ENCODE results near the gene GPX7.
A peak's percentile ranks its signal among the peaks of the same experiment; 100 is the strongest.

The GPX7 gene

DNA sequence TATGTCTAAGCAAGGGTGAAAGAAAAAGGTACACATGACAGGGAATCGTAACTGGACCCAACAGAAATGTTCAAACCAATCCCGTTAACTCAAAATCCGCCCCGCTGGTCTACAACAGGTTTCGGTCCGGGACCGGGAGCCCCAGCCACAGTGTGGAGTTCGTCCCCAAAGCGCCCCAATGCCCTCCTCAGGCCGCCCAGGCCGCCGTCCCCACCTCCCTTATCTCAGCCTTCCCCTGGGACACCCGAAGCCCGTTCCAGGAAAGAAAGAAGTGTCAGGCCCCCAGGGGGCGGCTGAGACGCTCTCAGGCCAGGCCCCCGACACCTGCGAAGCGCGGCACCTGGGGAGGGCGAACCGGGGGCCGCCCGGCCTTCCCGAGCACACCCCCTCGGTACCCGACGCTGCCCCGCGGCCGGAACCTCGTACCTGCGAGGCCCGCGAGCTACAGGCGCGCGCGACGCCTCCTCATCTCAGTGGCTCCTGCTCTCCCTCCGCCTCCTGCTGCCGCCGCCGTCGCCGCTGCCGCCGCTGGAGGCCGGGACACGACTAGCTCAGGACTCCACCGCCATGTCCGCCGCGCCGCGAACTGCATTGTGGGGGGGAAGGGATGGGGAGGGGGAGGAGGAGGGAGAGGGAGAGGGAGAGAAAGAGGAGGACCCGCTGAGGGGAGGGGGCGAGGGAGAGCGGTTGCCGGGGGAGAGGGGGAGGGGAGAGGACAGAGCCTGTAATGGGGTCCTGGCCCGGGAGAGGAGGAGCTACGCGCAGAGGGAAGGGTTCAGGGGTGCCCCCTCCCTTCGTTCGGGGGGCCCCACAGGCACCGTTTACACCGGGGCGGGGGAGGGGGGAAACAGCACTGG lies 49.4 kb upstream of the GPX7 start, which contains the start of gene TUT4 (continued):
- TF ChIP-seq ATF2 (tag by site-specific recombination; IDR thresholded peaks at IDR 0.05; ENCODE audit: low read depth) = no peak
- no peak for TF ChIP-seq ZFP41 (tag by site-specific recombination; IDR thresholded peaks at IDR 0.05; ENCODE audit: borderline replicate concordance)
- TF ChIP-seq ZNF600 (tag by site-specific recombination; IDR thresholded peaks at IDR 0.05) = peak; percentile 70
- TF ChIP-seq REST (tag by site-specific recombination; IDR thresholded peaks at IDR 0.05) = no peak; the same call in 1 of the 2 replicates
- no peak for TF ChIP-seq ZNF658 (tag by site-specific recombination; IDR thresholded peaks at IDR 0.05)
- TF ChIP-seq, protein P1, sequence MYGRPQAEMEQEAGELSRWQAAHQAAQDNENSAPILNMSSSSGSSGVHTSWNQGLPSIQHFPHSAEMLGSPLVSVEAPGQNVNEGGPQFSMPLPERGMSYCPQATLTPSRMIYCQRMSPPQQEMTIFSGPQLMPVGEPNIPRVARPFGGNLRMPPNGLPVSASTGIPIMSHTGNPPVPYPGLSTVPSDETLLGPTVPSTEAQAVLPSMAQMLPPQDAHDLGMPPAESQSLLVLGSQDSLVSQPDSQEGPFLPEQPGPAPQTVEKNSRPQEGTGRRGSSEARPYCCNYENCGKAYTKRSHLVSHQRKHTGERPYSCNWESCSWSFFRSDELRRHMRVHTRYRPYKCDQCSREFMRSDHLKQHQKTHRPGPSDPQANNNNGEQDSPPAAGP (tag by site-specific recombination; IDR thresholded peaks at IDR 0.05) = peak; percentile 40; the same call in 1 of the 2 replicates
- no peak for TF ChIP-seq ZNF776 (tag by site-specific recombination; IDR thresholded peaks at IDR 0.05; ENCODE audit: borderline replicate concordance)
- TF ChIP-seq BCL11A (tag by site-specific recombination; IDR thresholded peaks at IDR 0.05; ENCODE audit: low read depth) = no peak
- TF ChIP-seq ZBTB7A (tag by site-specific recombination; IDR thresholded peaks at IDR 0.05; ENCODE audit: low read depth) = 0 out of 2 replicates have a peak, but pooled peaks have one; percentile 38
- TF ChIP-seq HIC1 (tag by site-specific recombination; IDR thresholded peaks at IDR 0.05) = no peak
- TF ChIP-seq ZNF391 (tag by site-specific recombination; IDR thresholded peaks at IDR 0.05; ENCODE audit: borderline replicate concordance, low read depth) = peak; percentile 86; the same call in 1 of the 2 replicates
- TF ChIP-seq, protein P2, sequence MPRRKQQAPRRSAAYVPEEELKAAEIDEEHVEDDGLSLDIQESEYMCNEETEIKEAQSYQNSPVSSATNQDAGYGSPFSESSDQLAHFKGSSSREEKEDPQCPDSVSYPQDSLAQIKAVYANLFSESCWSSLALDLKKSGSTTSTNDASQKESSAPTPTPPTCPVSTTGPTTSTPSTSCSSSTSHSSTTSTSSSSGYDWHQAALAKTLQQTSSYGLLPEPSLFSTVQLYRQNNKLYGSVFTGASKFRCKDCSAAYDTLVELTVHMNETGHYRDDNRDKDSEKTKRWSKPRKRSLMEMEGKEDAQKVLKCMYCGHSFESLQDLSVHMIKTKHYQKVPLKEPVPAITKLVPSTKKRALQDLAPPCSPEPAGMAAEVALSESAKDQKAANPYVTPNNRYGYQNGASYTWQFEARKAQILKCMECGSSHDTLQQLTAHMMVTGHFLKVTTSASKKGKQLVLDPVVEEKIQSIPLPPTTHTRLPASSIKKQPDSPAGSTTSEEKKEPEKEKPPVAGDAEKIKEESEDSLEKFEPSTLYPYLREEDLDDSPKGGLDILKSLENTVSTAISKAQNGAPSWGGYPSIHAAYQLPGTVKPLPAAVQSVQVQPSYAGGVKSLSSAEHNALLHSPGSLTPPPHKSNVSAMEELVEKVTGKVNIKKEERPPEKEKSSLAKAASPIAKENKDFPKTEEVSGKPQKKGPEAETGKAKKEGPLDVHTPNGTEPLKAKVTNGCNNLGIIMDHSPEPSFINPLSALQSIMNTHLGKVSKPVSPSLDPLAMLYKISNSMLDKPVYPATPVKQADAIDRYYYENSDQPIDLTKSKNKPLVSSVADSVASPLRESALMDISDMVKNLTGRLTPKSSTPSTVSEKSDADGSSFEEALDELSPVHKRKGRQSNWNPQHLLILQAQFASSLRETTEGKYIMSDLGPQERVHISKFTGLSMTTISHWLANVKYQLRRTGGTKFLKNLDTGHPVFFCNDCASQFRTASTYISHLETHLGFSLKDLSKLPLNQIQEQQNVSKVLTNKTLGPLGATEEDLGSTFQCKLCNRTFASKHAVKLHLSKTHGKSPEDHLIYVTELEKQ (tag by site-specific recombination; IDR thresholded peaks at IDR 0.05; ENCODE audit: borderline replicate concordance) = no peak
- peak; percentile 81; the same call in 1 of the 2 replicates for TF ChIP-seq YY1 (tag by site-specific recombination; IDR thresholded peaks at IDR 0.05)
- TF ChIP-seq, protein P3, sequence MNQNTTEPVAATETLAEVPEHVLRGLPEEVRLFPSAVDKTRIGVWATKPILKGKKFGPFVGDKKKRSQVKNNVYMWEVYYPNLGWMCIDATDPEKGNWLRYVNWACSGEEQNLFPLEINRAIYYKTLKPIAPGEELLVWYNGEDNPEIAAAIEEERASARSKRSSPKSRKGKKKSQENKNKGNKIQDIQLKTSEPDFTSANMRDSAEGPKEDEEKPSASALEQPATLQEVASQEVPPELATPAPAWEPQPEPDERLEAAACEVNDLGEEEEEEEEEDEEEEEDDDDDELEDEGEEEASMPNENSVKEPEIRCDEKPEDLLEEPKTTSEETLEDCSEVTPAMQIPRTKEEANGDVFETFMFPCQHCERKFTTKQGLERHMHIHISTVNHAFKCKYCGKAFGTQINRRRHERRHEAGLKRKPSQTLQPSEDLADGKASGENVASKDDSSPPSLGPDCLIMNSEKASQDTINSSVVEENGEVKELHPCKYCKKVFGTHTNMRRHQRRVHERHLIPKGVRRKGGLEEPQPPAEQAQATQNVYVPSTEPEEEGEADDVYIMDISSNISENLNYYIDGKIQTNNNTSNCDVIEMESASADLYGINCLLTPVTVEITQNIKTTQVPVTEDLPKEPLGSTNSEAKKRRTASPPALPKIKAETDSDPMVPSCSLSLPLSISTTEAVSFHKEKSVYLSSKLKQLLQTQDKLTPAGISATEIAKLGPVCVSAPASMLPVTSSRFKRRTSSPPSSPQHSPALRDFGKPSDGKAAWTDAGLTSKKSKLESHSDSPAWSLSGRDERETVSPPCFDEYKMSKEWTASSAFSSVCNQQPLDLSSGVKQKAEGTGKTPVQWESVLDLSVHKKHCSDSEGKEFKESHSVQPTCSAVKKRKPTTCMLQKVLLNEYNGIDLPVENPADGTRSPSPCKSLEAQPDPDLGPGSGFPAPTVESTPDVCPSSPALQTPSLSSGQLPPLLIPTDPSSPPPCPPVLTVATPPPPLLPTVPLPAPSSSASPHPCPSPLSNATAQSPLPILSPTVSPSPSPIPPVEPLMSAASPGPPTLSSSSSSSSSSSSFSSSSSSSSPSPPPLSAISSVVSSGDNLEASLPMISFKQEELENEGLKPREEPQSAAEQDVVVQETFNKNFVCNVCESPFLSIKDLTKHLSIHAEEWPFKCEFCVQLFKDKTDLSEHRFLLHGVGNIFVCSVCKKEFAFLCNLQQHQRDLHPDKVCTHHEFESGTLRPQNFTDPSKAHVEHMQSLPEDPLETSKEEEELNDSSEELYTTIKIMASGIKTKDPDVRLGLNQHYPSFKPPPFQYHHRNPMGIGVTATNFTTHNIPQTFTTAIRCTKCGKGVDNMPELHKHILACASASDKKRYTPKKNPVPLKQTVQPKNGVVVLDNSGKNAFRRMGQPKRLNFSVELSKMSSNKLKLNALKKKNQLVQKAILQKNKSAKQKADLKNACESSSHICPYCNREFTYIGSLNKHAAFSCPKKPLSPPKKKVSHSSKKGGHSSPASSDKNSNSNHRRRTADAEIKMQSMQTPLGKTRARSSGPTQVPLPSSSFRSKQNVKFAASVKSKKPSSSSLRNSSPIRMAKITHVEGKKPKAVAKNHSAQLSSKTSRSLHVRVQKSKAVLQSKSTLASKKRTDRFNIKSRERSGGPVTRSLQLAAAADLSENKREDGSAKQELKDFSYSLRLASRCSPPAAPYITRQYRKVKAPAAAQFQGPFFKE (tag by site-specific recombination; IDR thresholded peaks at IDR 0.05; ENCODE audit: borderline replicate concordance) = no peak
- TF ChIP-seq ZNF664 (tag by site-specific recombination; IDR thresholded peaks at IDR 0.05) = no peak
- TF ChIP-seq ZNF654 (tag by site-specific recombination; IDR thresholded peaks at IDR 0.05; ENCODE audit: low read depth) = no peak
- TF ChIP-seq SETDB1 (IDR thresholded peaks at IDR 0.05; ENCODE audit: insufficient read length, low read length) = no peak
- no peak for TF ChIP-seq ZSCAN4 (tag by site-specific recombination; IDR thresholded peaks at IDR 0.05)

Measured in HEK293 (cell line).